ENCODE results near the gene LMBRD1.
"Not testable (repeated sequence)": the region's sequence is repeated elsewhere in the genome, so short reads cannot be mapped to it uniquely, and the experiment has no call there.

Gene LMBRD1

GRCh38 chr6:69732640-69733039 lies 64.2 kb downstream of the LMBRD1 start:
- DNase-seq (ENCODE audit: low spot score), result peak; percentile 19

- no peak for DNase-seq (ENCODE audit: low spot score)
Observed at GRCh38 chr6:69732045-69732444, 64.8 kb downstream of the LMBRD1 start.

- DNase-seq (ENCODE audit: low spot score), result no peak
Observed at GRCh38 chr6:69729870-69730449, 66.8 kb downstream of the LMBRD1 start.

- no peak for DNase-seq (ENCODE audit: low spot score)
Observed at GRCh38 chr6:69722683-69723082, 74.1 kb downstream of the LMBRD1 start.

DNA sequence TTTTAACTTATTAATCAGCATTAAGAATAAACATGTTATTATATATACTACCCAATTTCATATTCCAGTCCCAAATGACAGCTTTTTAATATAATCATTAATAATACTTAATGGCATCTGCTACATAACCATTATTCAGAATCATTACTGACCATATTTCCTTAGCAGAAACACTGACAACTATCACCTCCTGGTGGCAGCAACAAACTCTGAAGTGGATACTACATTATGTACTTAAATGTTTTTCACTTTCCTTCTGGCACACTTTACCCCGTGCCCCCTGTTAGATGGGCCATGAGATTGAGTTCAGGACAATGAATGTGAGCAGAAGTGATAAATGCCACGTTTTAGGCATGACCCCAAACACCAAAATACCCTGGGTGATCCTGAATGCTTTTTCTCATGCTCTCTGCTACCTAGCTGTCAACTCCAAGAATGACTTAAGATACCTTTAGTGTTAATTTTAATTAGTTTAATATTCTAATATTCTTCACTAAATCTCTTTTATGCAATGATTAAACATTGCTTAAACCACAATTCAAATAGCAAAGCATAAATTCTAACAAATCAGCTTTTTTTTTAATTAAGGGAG lies 77.1 kb downstream of the LMBRD1 start:
- no peak for DNase-seq (ENCODE audit: low spot score)

GRCh38 chr6:69706724-69707123 lies 90.1 kb downstream of the LMBRD1 start:
- DNase-seq (ENCODE audit: low spot score), result no peak

DNA sequence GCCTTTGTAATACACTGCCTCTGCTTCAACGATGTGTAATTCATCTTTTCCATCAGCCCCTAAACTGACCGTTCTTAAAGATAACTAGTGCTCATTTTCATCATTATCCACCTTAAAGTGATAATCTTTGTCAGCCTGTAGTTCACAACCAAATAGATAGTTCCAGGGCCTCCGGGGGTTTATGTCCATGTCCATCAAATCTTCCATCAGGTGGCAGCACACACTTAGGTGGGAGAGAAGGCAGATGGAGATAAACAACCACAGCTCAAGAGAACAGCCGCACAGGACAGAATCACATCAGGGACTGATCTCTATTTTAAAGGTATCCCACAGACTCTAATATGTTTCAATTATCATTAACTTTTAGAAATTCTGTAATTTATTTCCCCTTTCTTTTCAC lies 90.9 kb downstream of the LMBRD1 start:
- DNase-seq (ENCODE audit: low spot score), result no peak

GRCh38 chr6:69704916-69705315 lies 91.9 kb downstream of the LMBRD1 start:
- no peak for DNase-seq (ENCODE audit: low spot score)

DNA sequence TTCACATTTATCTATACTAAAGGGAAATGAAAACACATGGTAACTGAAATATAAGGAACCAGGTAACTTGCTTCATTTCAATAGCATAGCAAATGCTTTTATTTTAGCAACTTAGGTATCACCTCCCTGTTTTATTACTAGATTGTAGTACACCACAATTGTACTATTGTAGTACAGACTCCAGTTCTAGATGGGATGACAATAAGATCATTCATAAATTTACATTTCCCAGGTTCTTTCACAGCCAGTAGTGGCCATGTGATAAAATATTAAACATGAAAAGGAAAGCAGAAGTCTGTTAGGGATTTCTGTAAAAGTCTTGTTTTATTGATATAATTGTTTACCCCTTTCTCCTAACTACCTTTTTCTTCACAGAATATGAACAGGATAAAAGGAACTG lies 97.2 kb downstream of the LMBRD1 start:
- DNase-seq (ENCODE audit: low spot score), result no peak

DNA sequence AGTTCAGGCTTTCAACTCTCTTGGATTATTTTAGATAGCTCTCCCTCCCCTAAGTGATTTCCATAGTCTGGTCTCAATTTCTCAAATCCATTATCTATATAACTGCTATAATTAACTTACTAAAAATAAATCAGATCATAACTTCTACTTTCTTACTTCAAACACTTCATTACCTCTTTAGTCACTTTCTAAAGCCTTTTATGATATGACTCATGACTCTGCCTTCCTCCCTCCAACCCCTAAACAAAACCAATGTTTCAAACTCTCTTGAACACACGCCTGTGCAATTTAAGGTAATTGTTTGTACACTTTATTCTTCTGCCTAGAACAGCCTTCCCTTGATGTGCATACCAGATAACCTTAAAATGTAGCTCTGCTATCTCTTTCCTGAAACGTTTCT lies 100.5 kb downstream of the LMBRD1 start:
- no peak for DNase-seq (ENCODE audit: low spot score)

DNA sequence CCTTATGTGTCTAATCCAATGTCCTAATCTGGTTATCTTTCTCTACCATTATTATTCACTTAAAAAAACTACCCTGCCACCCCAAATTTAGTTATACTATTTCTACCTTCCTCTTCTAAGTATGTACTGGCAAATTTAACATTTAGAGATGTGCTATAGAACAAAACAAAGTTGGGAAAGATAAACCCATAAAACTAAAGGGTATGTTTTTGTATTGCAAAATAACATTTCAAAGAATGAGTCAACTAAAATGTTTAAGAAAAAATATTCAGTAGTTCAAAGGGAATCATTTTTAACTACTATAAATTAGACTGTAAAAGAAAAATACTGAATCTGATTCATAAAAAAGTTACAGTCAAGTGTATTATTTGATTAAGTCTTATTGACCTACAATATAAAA lies 103.0 kb downstream of the LMBRD1 start:
- DNase-seq (ENCODE audit: low spot score), result no peak

GRCh38 chr6:69690986-69691385 lies 105.8 kb downstream of the LMBRD1 start:
- no peak for DNase-seq (ENCODE audit: low spot score)

DNA sequence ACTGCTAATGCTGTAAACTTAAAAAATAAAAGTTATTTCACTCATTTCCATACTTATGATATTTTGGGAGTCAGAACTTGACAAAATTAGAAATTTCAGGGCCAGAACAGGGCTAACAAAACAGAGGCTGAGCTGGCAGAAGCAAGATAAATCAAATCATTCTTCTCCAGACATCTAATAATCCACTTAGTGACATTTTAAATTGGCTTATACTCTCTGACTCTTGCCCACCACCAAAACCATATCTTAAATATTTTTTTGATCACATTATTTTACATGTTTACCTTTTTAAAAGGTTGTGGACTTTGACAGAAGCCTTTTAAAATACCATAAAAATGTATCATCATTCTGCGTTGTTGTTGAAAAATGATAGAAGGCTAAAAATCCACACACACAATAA lies 116.5 kb downstream of the LMBRD1 start:
- no peak for DNase-seq (ENCODE audit: low spot score)

GRCh38 chr6:69673298-69673697 lies 123.5 kb downstream of the LMBRD1 start:
- no peak for DNase-seq (ENCODE audit: low spot score)

GRCh38 chr6:69668916-69669315 lies 127.9 kb downstream of the LMBRD1 start:
- DNase-seq (ENCODE audit: low spot score), result no peak

DNA sequence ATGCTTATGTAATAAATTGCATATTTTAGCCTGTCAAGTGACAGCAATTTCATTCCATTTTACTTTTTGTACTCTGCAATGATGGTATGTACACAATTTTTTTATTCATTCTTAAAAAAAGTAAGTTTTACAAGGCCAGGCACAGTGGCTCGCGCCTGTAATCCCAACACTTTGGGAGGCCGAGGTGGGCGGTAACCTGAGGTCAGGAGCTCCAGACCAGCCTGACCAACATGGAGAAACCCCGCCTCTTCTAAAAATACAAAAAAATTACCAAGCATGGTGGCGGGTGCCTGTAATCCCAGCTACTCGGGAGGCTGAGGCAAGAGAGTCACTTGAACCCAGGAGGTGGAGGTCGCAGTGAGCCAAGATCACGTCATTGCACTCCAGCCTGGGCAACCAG lies 130.0 kb downstream of the LMBRD1 start:
- not testable (repeated sequence) for DNase-seq (ENCODE audit: low spot score)

- no peak for DNase-seq (ENCODE audit: low spot score)
Observed at GRCh38 chr6:69665437-69665836, 131.4 kb downstream of the LMBRD1 start.

DNA sequence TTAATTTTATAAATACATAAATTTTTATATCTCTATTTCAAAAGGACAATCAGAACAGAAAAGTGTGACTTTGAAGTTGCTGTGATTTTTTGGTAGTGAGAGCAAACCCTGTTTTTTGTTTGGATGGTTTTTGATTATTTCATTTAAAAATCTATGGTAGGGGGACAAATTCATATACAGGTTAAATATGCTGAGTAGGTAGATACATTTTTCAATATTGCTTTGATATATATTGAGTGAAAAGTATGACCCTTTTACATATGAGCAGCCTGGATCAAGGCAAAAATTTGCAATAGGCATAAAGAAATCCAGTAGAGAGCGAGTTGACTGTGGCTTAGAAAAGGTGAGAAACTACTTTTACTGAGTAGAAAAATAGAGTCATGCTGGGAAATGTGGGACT lies 132.3 kb downstream of the LMBRD1 start:
- no peak for DNase-seq (ENCODE audit: low spot score)

DNA sequence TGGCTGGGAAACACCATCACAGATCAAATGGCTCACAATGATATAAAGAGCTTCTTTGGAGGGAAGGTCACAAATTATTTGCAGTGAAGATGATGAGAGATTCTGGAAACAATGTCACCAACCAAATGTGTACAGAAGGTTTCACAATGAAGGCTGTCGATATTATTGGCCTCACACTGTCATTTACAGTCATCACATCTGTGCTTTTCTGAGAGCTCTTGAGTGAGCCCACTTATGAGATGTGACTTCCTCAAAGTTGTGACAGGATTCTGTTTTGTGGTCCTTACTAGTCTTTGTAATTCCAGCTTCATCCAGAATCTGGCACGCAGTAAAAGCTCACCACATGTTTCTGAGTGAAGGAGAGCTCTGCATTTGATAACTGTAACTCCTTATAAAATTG lies 133.6 kb downstream of the LMBRD1 start:
- no peak for DNase-seq (ENCODE audit: low spot score)

DNA sequence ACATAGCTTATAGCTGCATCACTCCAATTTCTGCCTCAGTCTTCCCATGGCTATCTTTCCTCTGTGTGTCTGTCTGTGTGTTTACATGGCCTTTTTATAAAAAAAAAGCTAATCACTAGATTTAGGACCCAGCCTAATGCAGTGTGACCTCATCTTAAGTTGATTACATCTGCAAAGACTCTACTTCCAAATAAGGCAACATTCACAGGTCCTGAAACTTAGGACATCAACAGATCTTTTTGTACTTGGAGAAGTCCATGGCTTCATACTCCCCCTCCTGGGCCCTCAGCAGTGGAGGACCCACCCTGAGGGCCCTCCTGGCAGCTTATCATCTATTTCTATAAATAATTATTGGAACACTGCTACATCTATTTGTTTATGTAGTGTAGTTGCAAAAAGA lies 146.1 kb downstream of the LMBRD1 start:
- DNase-seq (ENCODE audit: low spot score), result no peak

DNA sequence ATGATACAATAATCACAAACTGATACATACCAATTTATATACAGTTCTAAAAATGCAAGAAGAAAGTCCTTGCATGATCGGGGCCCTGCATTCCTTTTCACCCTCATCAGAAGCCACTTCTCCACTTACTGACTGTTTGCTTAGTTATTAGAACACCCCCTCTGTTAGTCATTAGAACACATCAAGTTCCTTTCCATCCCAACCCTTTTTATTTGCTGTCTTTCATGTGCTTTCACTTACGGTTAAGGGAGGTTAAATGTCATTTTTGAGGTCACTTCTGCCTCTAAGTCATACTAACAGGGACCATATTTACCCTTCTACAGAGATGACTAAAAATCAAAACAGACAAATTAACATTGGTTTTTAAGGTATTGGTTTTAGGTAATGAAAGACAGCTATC lies 149.1 kb downstream of the LMBRD1 start:
- DNase-seq (ENCODE audit: low spot score), result no peak

DNA sequence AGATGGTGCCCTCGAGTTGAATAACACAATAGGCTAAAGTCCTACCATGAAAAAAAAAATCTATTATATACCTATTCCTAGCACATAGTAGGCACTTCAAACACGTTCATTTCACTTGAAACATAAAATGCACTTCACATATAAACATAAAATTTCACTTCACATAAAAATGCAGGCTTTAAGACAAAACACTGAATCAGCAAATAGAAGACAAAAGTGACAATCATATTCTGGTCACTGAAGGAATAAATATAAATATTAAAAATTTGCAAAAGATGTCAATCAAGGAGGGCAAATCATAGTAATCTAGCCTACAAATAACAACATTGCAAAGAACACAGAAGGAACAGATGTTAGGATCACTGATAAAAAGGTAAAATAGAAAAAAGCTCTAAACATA lies 153.1 kb downstream of the LMBRD1 start:
- DNase-seq (ENCODE audit: low spot score), result no peak

DNA sequence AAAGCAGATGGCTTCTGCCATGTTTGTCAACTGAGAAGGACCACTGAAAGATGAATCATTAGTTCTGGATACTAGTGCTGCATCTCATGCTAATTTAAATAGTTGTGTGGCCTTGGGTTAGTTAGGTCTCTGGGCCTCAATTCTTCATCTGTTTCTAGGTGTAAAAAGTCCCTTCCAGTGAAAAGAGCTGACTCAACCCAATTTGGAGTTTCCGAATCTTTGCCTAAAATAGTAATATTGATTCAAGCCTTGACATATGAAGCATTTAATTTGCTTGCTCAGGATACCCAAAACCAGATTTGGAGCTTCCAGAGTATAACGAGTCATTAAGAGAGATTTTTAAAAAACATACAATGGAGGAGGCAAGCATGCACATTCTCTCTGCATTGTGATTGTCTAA lies 163.9 kb downstream of the LMBRD1 start:
- no peak for DNase-seq (ENCODE audit: low spot score)

DNA sequence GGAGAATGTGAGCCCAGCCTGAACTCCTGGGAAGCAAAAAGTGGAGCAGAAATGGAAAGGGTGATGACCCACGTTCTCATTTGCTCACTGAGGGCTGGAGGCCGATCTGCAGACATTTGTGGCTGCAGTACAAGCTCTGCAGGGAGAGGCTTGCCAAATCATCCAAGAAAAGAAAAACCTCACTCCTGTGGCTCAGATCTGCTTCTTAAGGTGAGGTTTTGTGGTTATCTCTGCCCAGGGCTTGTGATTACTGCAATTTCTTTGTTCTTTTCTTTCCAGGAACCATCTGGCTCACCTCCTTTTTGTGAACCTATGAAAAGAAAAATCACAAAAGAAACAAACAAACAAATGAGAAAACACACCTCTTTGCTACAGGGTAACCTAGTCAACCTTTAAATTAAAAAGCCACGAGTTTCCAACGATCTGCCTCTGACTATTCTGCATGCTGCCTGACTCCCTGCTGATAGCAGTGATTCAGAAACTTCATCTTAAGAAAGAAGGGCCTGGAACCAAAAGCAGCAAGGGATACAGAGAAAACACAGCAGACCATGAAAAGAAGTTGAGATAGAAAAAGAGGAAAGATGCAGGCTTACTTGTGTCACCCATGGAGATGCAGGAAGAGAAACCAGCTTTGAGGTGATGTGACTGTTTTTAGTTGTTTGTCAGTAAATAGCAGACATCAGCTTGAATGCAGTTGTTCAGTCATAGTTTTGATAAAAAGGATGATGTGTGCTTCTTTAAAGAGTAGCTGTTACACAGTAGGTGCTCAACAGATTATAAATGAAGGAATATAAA lies 165.1 kb downstream of the LMBRD1 start:
- DNase-seq (ENCODE audit: low spot score), result no peak

Measured in CD4-positive, alpha-beta T cell treated with Interleukin-15 for 4 hours (primary cell).